GM19372 (cell line): ENCODE results near the gene NDUFA1.
"Not testable (repeated sequence)": the region's sequence is repeated elsewhere in the genome, so short reads cannot be mapped to it uniquely, and the experiment has no call there.

ENCODE experiments used
- ATAC-seq: cut with Tn5 transposase; IDR thresholded peaks from one replicate; pipeline ENCODE4 v1.9.1; 2021; ENCODE audit warnings: mild to moderate bottlenecking, low read depth, moderate library complexity; ENCODE audit not compliant: unreplicated experiment

NDUFA1 gene

GRCh38 chrX:119899125-119899524, 27.5 kb downstream of the NDUFA1 start:
- no peak for ATAC-seq

DNA sequence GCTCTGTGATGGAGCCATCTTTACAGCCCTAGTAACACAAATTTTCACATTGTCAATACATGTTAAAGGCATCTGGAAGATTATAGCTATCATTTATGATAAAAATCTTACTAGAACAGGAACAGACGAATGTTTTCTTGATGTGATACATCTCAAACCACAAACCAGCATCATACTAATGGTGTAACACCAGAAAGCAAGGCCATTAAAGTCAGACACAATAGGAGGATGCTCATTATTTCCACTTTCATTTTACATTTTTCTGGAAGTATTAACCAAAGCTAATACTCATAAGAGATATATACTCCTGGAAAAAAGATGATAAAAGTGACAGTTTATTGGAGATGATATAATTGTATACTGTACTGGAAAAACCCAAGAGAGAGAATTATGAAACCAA, 29.3 kb downstream of the NDUFA1 start:
- no peak for ATAC-seq

DNA sequence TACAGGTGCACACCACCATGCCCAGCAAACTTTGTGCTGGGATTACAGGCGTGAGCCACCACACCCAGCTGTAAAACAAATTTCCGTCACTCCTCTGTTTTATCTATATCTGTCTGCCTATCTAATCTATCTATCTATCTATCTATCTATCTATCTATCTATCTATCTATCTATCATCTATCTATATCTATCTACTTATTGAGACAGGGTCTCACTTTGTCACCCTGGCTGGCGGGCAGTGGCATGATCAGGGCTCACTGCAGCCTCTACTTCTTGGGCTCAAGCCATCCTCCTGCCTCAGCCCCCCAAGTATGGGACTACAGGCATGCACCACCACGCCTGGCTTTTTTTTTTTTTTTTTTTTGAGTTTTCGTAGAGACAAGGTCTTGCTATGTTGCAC, 44.7 kb downstream of the NDUFA1 start:
- no peak for ATAC-seq

DNA sequence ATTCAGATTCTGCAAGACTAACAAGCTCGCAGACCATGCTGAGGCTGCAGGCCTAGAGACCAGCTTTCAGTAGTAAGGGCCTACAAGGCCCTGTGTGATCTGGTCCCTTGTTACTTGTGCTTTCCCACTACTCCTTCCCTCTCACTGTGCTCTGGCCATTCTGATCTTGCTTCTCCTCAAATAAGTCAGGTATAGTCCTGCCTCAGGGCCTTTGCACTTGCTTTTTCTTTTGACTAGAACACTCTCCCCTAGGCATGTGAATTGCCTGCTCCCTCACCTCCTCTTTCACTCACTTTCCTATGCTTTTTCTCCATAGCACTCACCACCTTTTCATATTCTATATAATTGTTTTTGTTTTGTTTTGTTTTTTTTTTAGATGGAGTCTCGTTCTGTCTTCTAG, 46.2 kb downstream of the NDUFA1 start:
- no peak for ATAC-seq

GRCh38 chrX:119919835-119920585, 48.4 kb downstream of the NDUFA1 start:
- no peak for ATAC-seq

GRCh38 chrX:119922391-119922790, 50.8 kb downstream of the NDUFA1 start:
- not testable (repeated sequence) for ATAC-seq
